OCI-LY7 (cell line): ENCODE measurements around the gene ERVFRD-1. TPM values are rescaled to one million over a fixed set of nuclear protein-coding genes. Genes with fewer than 3 reads are reported as not detected.
A peak's percentile ranks its signal among the peaks of the same experiment; 100 is the strongest.

Experiments
- BruUV-seq: library from RNA; stranded (reverse); fragments of 400-500 nt; replicated peaks from 2 replicates; lab custom pipeline; 2021; lab: Mats Ljungman, UMichigan
- CTCF ChIA-PET: fragments of 300-600 bp; sonication (Branson Sonifier 250); formaldehyde crosslinking; loops from one replicate; lab custom pipeline; 2022; ENCODE audit warnings: antibody characterized with exemption; ENCODE audit not compliant: unreplicated experiment; lab: Charles Lee
- POLR2A ChIA-PET: fragments of 300-600 bp; sonication (Branson Sonifier 250); formaldehyde crosslinking; loops from one replicate; lab custom pipeline; 2022; ENCODE audit warnings: antibody characterized with exemption; lab: Charles Lee
- DNase-seq: peaks from one replicate; pipeline ENCODE4 v3.0.0-alpha.2; 2015; ENCODE audit warnings: low spot score
- H2AFZ ChIP-seq: fragments of 200-600 bp; sonication (generic), shearing (Covaris generic); 2 replicates; pipeline ENCODE4 v1.6.1; 2014; ENCODE audit warnings: mild to moderate bottlenecking, antibody characterized with exemption, low read length, moderate library complexity
- H3K27ac ChIP-seq: fragments of 200-600 bp; sonication (generic); 2 replicates; pipeline ENCODE4 v1.5.1; 2014; ENCODE audit warnings: mixed run types, low read depth, mild to moderate bottlenecking, moderate library complexity, low read length, inconsistent platforms; ENCODE audit not compliant: poor library complexity, severe bottlenecking
- H3K36me3 ChIP-seq: fragments of 200-600 bp; sonication (generic); 2 replicates; pipeline ENCODE4 v1.6.1; 2014; ENCODE audit warnings: mild to moderate bottlenecking, antibody characterized with exemption, low read length, moderate library complexity, mixed read lengths; ENCODE audit not compliant: insufficient read depth
- H3K4me1 ChIP-seq: fragments of 200-600 bp; sonication (generic); 2 replicates; pipeline ENCODE4 v1.5.1; 2014; ENCODE audit warnings: mild to moderate bottlenecking, low read length; ENCODE audit not compliant: insufficient read depth, poor library complexity, severe bottlenecking
- H3K4me2 ChIP-seq: fragments of 200-600 bp; sonication (generic); 2 replicates; pipeline ENCODE4 v1.6.1; 2014; ENCODE audit warnings: mild to moderate bottlenecking, low read length
- H3K4me3 ChIP-seq: fragments of 200-600 bp; sonication (generic); 2 replicates; pipeline ENCODE4 v1.5.1; 2014; ENCODE audit warnings: mild to moderate bottlenecking, low read depth, low read length; ENCODE audit not compliant: poor library complexity, severe bottlenecking
- H3K79me2 ChIP-seq: fragments of 200-600 bp; sonication (generic); 2 replicates; pipeline ENCODE4 v1.6.1; 2016; ENCODE audit warnings: low read depth, mild to moderate bottlenecking, low read length, moderate library complexity, mixed read lengths; ENCODE audit not compliant: insufficient read depth
- H3K9me2 ChIP-seq: fragments of 200-600 bp; sonication (generic); 2 replicates; pipeline ENCODE4 v1.6.1; 2016; ENCODE audit warnings: mild to moderate bottlenecking, low read length, mixed read lengths; ENCODE audit not compliant: insufficient read depth
- H3K9me3 ChIP-seq: fragments of 200-600 bp; sonication (generic); 2 replicates; pipeline ENCODE4 v1.6.1; 2014; ENCODE audit warnings: mild to moderate bottlenecking, mixed run types, low read length, mixed read lengths
- H4K20me1 ChIP-seq: fragments of 200-600 bp; sonication (generic); 2 replicates; pipeline ENCODE4 v1.6.1; 2014; ENCODE audit warnings: mild to moderate bottlenecking, antibody characterized with exemption, low read length, moderate library complexity, mixed read lengths; ENCODE audit not compliant: insufficient read depth
- CTCF ChIP-seq: fragments of 200-600 bp; sonication (generic); conservative IDR thresholded peaks from 2 replicates; pipeline ENCODE4 v1.5.1; 2014; ENCODE audit warnings: mild to moderate bottlenecking, antibody characterized with exemption, low read length, moderate library complexity, mixed read lengths
- EZH2phosphoT487 ChIP-seq: fragments of 200-600 bp; sonication (generic); IDR thresholded peaks from 2 replicates; pipeline ENCODE4 v1.6.1; 2018; ENCODE audit warnings: low read depth, borderline replicate concordance, mild to moderate bottlenecking, mixed run types, antibody characterized with exemption, low read length, moderate library complexity, mixed read lengths
- intact Hi-C: fragments of 100-400 bp; cut with micrococcal nuclease; formaldehyde crosslinking; loops from one replicate; pipeline ENCODE4 v1.10.0; 2022; ENCODE audit not compliant: unreplicated experiment
- total RNA-seq, 2 experiments: library from RNA; depleted of rRNA in 1 of 2; stranded (reverse); fragments of >200 nt in 1 of 2; shearing (Covaris generic) in 1 of 2; gene quantifications; 2 replicates each; pipeline ENCODE4 v1.2.3, GENCODE V29; 2014 to 2022

The ERVFRD-1 gene
- total RNA-seq, 2 experiments from 2014 or later: not detected

- peak overlapping the region; percentile 93 for H3K4me2 ChIP-seq
- BruUV-seq: no TSS peak
- POLR2A ChIA-PET: interaction anchor here (0.6 to 1.4 kb wide), 8 partner anchors 9 to 397 kb away, joined by 3 to 9 read pairs (median 4); no protein-coding TSS in a partner anchor
Observed at GRCh38 chr6:11096109-11096508, 15.4 kb downstream of the ERVFRD-1 start.

GRCh38 chr6:11094941-11095340 lies 16.6 kb downstream of the ERVFRD-1 start:
- POLR2A ChIA-PET: interaction anchor here (0.8 to 1.4 kb wide), 6 partner anchors 10 to 447 kb away, joined by 3 to 6 read pairs (median 3); no protein-coding TSS in a partner anchor
- H4K20me1 ChIP-seq: peaks cover 6% of the 10 kb centered on the region; the same call in 1 of the 2 replicates
- H3K36me3 ChIP-seq: peaks cover 26% of the 10 kb centered on the region
- H3K9me3 ChIP-seq: no peaks in the 10 kb centered on the region
- BruUV-seq: no TSS peak
- peak overlapping the region; percentile 70 for H3K27ac ChIP-seq
- no peaks in the 10 kb centered on the region for H3K9me2 ChIP-seq
- H3K79me2 ChIP-seq: peaks cover 53% of the 10 kb centered on the region
- peak overlapping the region; percentile 89; the same call in 1 of the 2 replicates for H2AFZ ChIP-seq
- CTCF ChIA-PET: no interaction called here
- intact Hi-C loops: loop anchor here (2.0 to 5.0 kb wide), 4 partner anchors 193 to 563 kb away; no protein-coding TSS in a partner anchor
- no peak for TF ChIP-seq EZH2phosphoT487
- TF ChIP-seq CTCF: no peak
- H3K4me2 ChIP-seq: peak overlapping the region; percentile 93
- DNase-seq: no peak
- H3K4me1 ChIP-seq: peaks cover 31% of the 10 kb centered on the region
- H3K4me3 ChIP-seq: peak overlapping the region; percentile 72

More at GRCh38 chr6:11096109-11096508, 15.4 kb downstream of the ERVFRD-1 start:
- H3K27ac ChIP-seq: peak overlapping the region; percentile 70
- intact Hi-C loops: no loop called here
- H3K4me3 ChIP-seq: peak overlapping the region; percentile 72
- H3K4me1 ChIP-seq: peaks cover 30% of the 10 kb centered on the region
- H2AFZ ChIP-seq: no peak overlapping the region
- H3K9me3 ChIP-seq: peaks cover 8% of the 10 kb centered on the region; the same call in 1 of the 2 replicates
- CTCF ChIA-PET: no interaction called here
- DNase-seq: peak; percentile 55
- TF ChIP-seq CTCF (no peak), EZH2phosphoT487 (no peak)
- H4K20me1 ChIP-seq: peaks cover 6% of the 10 kb centered on the region; the same call in 1 of the 2 replicates
- no peaks in the 10 kb centered on the region for H3K9me2 ChIP-seq
- peaks cover 38% of the 10 kb centered on the region for H3K36me3 ChIP-seq
- H3K79me2 ChIP-seq: peaks cover 65% of the 10 kb centered on the region

GRCh38 chr6:11094411-11094851 lies 17.1 kb downstream of the ERVFRD-1 start:
- DNase-seq: peak; percentile 74
- H3K9me3 ChIP-seq: no peaks in the 10 kb centered on the region
- H3K27ac ChIP-seq: peak overlapping the region; percentile 70
- no peaks in the 10 kb centered on the region for H3K9me2 ChIP-seq
- peaks cover 6% of the 10 kb centered on the region; the same call in 1 of the 2 replicates for H4K20me1 ChIP-seq
- TF ChIP-seq EZH2phosphoT487 (no peak), CTCF (no peak)
- intact Hi-C loops: loop anchor here (2.0 to 5.0 kb wide), 4 partner anchors 192 to 562 kb away; no protein-coding TSS in a partner anchor
- ChIA-PET CTCF (no interaction called here), POLR2A (interaction anchor here (0.8 to 1.0 kb wide), 3 partner anchors 206 to 447 kb away, joined by 3 read pairs; no protein-coding TSS in a partner anchor)
- peak overlapping the region; percentile 89 for H2AFZ ChIP-seq
- peaks cover 31% of the 10 kb centered on the region for H3K4me1 ChIP-seq
- peak overlapping the region; percentile 72 for H3K4me3 ChIP-seq
- BruUV-seq: no TSS peak
- H3K79me2 ChIP-seq: peaks cover 49% of the 10 kb centered on the region
- peaks cover 21% of the 10 kb centered on the region for H3K36me3 ChIP-seq
- peak overlapping the region; percentile 93 for H3K4me2 ChIP-seq
